Mesodermal cell (in vitro differentiated cells): ENCODE data around the gene RAB27B.
A peak's percentile ranks its signal among the peaks of the same experiment; 100 is the strongest.

Experiments
- H3K27ac ChIP-seq: 2 replicates; pipeline ENCODE4 v1.7.0; 2013; ENCODE audit warnings: mild to moderate bottlenecking, low read depth, low read length, moderate library complexity; ENCODE audit not compliant: severe bottlenecking
- H3K36me3 ChIP-seq: 2 replicates; pipeline ENCODE4 v1.7.1; 2013; ENCODE audit warnings: mild to moderate bottlenecking, low read length, moderate library complexity; ENCODE audit not compliant: control insufficient read depth, insufficient read depth
- H3K4me1 ChIP-seq: one replicate; pipeline ENCODE4 v1.7.1; 2013; ENCODE audit warnings: mild to moderate bottlenecking, low read length; ENCODE audit not compliant: insufficient read depth, control insufficient read depth, poor library complexity, severe bottlenecking
- H3K4me3 ChIP-seq: 2 replicates; pipeline ENCODE4 v1.7.0; 2013; ENCODE audit warnings: low read length, control low read depth, mild to moderate bottlenecking; ENCODE audit not compliant: insufficient read depth, poor library complexity, severe bottlenecking; ENCODE audit errors: extremely low read depth
- H3K9me3 ChIP-seq: 2 replicates; pipeline ENCODE4 v1.7.1; 2013; ENCODE audit warnings: mild to moderate bottlenecking, low read length, moderate library complexity; ENCODE audit not compliant: control insufficient read depth
- WGBS, 2 experiments: methylation state at CpG; one replicate each; pipeline ENCODE4 v1.1.5; 2013; ENCODE audit warnings: missing lambda C conversion rate in 2 of 2; ENCODE audit not compliant: insufficient coverage in 2 of 2; 5-methylcytosine and 5-hydroxymethylcytosine counted together

The RAB27B gene

DNA sequence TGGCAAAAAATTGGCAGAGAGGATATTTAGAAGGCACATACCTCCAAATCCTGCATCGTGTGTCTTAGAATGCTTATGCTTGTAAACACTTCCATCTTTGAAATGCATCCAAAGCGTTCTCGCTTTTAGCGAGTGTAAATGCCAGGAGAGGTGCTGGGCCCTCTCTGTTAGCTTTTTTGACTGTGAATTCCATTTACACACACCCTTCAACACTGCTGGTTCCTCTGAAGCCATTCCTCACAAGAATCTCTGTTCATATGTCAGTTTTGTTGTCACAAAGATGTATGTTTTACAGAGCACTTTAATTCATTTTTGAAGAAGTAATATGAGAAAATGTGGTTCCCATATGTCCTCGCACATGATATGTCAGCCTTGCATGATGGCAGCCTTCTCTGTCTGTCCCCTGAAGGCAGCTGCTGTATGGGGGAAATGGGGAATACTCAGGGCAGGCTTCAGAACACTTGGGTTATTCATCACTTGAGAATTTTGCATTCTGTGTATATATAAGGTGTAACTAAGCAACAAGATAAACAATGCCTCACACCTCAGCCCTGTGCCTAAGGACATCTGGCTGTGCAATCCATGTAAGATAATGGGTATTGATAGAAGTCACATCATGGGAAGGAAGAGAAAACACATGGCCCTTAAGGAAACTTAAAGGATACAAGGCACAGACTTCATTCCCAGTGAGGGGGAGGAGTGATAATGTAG lies 52.3 kb downstream of the RAB27B start:
- no peaks in the 10 kb centered on the region for H3K9me3 ChIP-seq
- no peaks in the 10 kb centered on the region for H3K36me3 ChIP-seq
- peak overlapping the region; percentile 84 for H3K27ac ChIP-seq
- peaks cover 29% of the 10 kb centered on the region for H3K4me1 ChIP-seq
- no peak overlapping the region for H3K4me3 ChIP-seq
- 79 to 80% methylated on average over 2 to 4 of the region's 5 CpGs for WGBS, 2 experiments

GRCh38 chr18:54881229-54881768 lies 53.0 kb downstream of the RAB27B start:
- H3K27ac ChIP-seq = peak overlapping the region; percentile 84
- peaks cover 29% of the 10 kb centered on the region for H3K4me1 ChIP-seq
- no peaks in the 10 kb centered on the region for H3K36me3 ChIP-seq
- no peak overlapping the region for H3K4me3 ChIP-seq
- 95 to 100% methylated on average over 4 to 6 of the region's 6 CpGs for WGBS, 2 experiments
- H3K9me3 ChIP-seq = no peaks in the 10 kb centered on the region

- Histone ChIP-seq H3K27ac (no peak overlapping the region), H3K4me3 (no peak overlapping the region), H3K9me3 (no peaks in the 10 kb centered on the region), H3K4me1 (peaks cover 29% of the 10 kb centered on the region), H3K36me3 (no peaks in the 10 kb centered on the region)
- WGBS, 2 experiments = 77% methylated on average over 3 of the region's 4 CpGs; no CpG with 5 or more reads in 1 of the 2 experiments
Observed at GRCh38 chr18:54882318-54882717, 54.0 kb downstream of the RAB27B start.

DNA sequence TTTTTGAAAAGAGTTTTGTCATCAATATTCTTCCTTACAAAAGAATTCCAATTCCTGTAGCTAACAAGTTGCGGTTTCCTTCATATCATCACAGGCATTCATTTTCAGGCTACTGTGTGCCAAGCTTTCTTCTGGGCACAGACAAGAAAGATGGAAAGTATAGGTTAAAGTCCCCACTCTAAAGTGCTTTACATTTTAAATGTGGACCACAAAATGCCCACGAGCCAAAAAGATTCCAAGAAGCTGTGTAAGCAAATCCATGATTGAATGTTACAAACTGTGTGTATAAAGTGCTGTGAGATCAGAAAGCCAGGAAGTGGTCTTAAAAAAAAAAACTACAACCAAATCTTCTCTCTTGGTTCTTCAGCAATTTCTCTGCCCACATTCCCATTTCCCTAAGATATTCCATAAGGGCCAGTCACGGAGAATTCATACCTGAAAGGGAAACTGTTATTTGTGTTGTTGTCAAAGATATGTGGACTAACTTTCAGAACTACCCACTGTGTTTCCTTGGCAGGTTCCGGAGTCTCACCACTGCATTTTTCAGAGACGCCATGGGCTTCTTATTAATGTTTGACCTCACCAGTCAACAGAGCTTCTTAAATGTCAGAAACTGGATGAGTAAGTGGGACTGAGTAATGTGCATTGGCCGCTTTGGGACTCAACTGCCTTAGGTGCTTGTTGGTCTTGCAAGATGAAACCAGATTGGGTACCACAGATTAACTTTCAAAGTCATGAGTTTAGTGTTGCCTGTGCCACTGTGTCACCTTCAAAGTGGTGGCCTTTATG lies 55.7 kb downstream of the RAB27B start:
- Histone ChIP-seq H3K27ac (no peak overlapping the region), H3K36me3 (no peaks in the 10 kb centered on the region), H3K4me3 (no peak overlapping the region), H3K4me1 (peaks cover 21% of the 10 kb centered on the region), H3K9me3 (no peaks in the 10 kb centered on the region)
- WGBS, 2 experiments = 91 to 96% methylated on average over 3 to 4 of the region's 6 CpGs

- Histone ChIP-seq H3K9me3 (no peaks in the 10 kb centered on the region), H3K27ac (no peak overlapping the region), H3K36me3 (no peaks in the 10 kb centered on the region), H3K4me3 (no peak overlapping the region), H3K4me1 (no peaks in the 10 kb centered on the region)
- WGBS, 2 experiments = no CpG with 5 or more reads among the region's 2 CpGs
Observed at GRCh38 chr18:54888378-54888777, 60.1 kb downstream of the RAB27B start.

- Histone ChIP-seq H3K9me3 (no peaks in the 10 kb centered on the region), H3K4me1 (no peaks in the 10 kb centered on the region), H3K4me3 (no peak overlapping the region), H3K36me3 (no peaks in the 10 kb centered on the region), H3K27ac (no peak overlapping the region)
- whole genome bisulfite sequencing, 2 experiments = 80 to 92% methylated on average over 1 to 2 of the region's 2 CpGs
Observed at GRCh38 chr18:54888933-54889332, 60.7 kb downstream of the RAB27B start.

GRCh38 chr18:54899500-54899899 lies 71.2 kb downstream of the RAB27B start:
- H3K4me1 ChIP-seq = no peaks in the 10 kb centered on the region
- no peak overlapping the region for H3K27ac ChIP-seq
- no peaks in the 10 kb centered on the region for H3K9me3 ChIP-seq
- H3K36me3 ChIP-seq = no peaks in the 10 kb centered on the region
- H3K4me3 ChIP-seq = no peak overlapping the region

GRCh38 chr18:54900290-54900689 lies 72.0 kb downstream of the RAB27B start:
- H3K4me3 ChIP-seq = no peak overlapping the region
- 93% methylated on average over 2 of the region's 2 CpGs for WGBS, 2 experiments
- no peaks in the 10 kb centered on the region for H3K4me1 ChIP-seq
- H3K36me3 ChIP-seq = no peaks in the 10 kb centered on the region
- H3K27ac ChIP-seq = no peak overlapping the region
- H3K9me3 ChIP-seq = no peaks in the 10 kb centered on the region

GRCh38 chr18:54904581-54904980 lies 76.3 kb downstream of the RAB27B start:
- Histone ChIP-seq H3K27ac (no peak overlapping the region), H3K9me3 (no peaks in the 10 kb centered on the region), H3K4me1 (peaks cover 5% of the 10 kb centered on the region), H3K4me3 (no peak overlapping the region), H3K36me3 (no peaks in the 10 kb centered on the region)
- 83 to 100% methylated on average over 2 of the region's 2 CpGs for WGBS, 2 experiments

DNA sequence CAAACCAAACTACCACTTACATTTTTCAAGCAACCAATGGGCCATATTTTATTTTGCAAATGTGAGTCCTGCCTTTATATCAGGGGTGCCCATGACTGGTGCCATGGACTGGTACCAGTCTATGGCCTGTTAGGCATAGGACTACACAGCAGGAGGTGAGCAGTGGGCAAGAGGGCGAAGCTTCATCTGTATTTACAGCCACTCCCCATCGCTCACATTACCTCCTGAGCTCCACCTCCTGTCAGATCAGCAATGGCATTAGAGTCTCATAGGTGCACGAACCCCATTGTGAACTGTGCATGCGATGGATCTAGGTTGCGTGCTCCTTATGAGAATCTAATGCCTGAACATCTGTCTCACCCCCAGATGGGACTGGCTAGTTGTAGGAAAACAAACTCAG lies 77.4 kb downstream of the RAB27B start:
- H3K4me1 ChIP-seq = peaks cover 5% of the 10 kb centered on the region
- WGBS, 2 experiments = 50 to 60% methylated on average over 2 to 3 of the region's 5 CpGs
- H3K9me3 ChIP-seq = no peaks in the 10 kb centered on the region
- no peaks in the 10 kb centered on the region for H3K36me3 ChIP-seq
- H3K27ac ChIP-seq = no peak overlapping the region
- no peak overlapping the region for H3K4me3 ChIP-seq
